SU-DHL-6 (cell line): Measurements from ENCODE around the gene CCDC70.

ENCODE experiments used
- CTCF ChIP-seq: fragments of 200-600 bp; sonication (generic); IDR thresholded peaks from one replicate; pipeline ENCODE4 v1.5.1; 2017; ENCODE audit warnings: antibody characterized with exemption, mild to moderate bottlenecking, low read length, moderate library complexity; ENCODE audit not compliant: insufficient read depth, poor library complexity, severe bottlenecking
- EZH2phosphoT487 ChIP-seq: fragments of 200-600 bp; sonication (generic), shearing (Covaris generic); conservative IDR thresholded peaks from 2 replicates; pipeline ENCODE4 v1.6.1; 2018; ENCODE audit warnings: mild to moderate bottlenecking, antibody characterized with exemption, low read length, moderate library complexity, mixed read lengths

- TF ChIP-seq CTCF = no peak
- TF ChIP-seq EZH2phosphoT487 = no peak
These were observed 16.0 kb upstream of the CCDC70 start for GRCh38 chr13:51845574-51846318.
